GM23338 (cell line): ENCODE data around the gene ROBO1.

Source experiments
- CREB1 ChIP-seq: fragments of 250-450 bp; sonication (Bioruptor Pico); IDR thresholded peaks from 2 replicates; pipeline ENCODE4 v1.5.0; 2020; ENCODE audit warnings: low read depth, mild to moderate bottlenecking, moderate library complexity
- EZH2phosphoT487 ChIP-seq: fragments of 200-600 bp; sonication (generic); IDR thresholded peaks from one replicate; pipeline ENCODE4 v1.8.1; 2018; ENCODE audit warnings: antibody characterized with exemption; ENCODE audit not compliant: unreplicated experiment
- JUNB ChIP-seq: IDR thresholded peaks from one replicate; pipeline ENCODE4 v1.6.1; 2016; ENCODE audit warnings: antibody characterized with exemption; ENCODE audit not compliant: unreplicated experiment
- POLR2AphosphoS5 ChIP-seq: IDR thresholded peaks from 2 replicates; pipeline ENCODE4 v1.6.1; 2016; ENCODE audit warnings: antibody characterized with exemption, low read depth
- TF ChIP-seq, protein P1 (sequence below), 2 experiments: fragments of 200-600 bp in 1 of 2; sonication (generic) in 1 of 2; conservative IDR thresholded peaks; 2 replicates each; pipeline versions ENCODE4 v1.5.1 to v1.6.1; 2016 to 2017; ENCODE audit warnings: antibody characterized with exemption in 2 of 2, low read depth in 2 of 2, mild to moderate bottlenecking in 2 of 2, moderate library complexity in 1 of 2

DNA sequence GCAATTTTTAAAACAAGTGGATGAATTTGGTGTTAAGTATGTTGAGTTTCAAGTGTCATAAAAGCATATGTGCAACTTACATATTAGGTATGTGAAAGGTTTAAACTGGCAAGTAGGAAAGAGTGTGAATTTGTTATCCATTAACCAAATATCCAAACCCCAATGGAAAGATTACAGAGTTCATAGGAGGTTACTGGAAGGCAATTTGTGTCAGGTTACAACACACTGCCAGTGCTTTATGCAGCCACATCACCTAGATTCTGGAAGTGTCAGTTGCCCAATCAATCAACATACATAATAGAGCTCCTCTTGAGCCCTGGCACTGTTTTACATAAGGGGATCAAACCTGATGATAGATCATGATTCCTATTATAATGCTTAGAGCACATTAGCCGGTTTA, 261.0 kb downstream of the ROBO1 start:
- TF ChIP-seq CREB1 (CRISPR knock-in tag) (no peak), POLR2AphosphoS5 (no peak), EZH2phosphoT487 (no peak), JUNB (no peak)
- TF ChIP-seq, protein P1, sequence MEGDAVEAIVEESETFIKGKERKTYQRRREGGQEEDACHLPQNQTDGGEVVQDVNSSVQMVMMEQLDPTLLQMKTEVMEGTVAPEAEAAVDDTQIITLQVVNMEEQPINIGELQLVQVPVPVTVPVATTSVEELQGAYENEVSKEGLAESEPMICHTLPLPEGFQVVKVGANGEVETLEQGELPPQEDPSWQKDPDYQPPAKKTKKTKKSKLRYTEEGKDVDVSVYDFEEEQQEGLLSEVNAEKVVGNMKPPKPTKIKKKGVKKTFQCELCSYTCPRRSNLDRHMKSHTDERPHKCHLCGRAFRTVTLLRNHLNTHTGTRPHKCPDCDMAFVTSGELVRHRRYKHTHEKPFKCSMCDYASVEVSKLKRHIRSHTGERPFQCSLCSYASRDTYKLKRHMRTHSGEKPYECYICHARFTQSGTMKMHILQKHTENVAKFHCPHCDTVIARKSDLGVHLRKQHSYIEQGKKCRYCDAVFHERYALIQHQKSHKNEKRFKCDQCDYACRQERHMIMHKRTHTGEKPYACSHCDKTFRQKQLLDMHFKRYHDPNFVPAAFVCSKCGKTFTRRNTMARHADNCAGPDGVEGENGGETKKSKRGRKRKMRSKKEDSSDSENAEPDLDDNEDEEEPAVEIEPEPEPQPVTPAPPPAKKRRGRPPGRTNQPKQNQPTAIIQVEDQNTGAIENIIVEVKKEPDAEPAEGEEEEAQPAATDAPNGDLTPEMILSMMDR (conservative IDR thresholded peaks at IDR 0.05; ENCODE audit: low read depth in 2 of 2) = no peak
